Osteoblast (primary cell): ENCODE results near the gene PYY. TPM values are rescaled to one million over a fixed set of nuclear protein-coding genes. Genes with fewer than 3 reads are reported as not detected.

Experiments
- DNase-seq: peaks from one replicate; pipeline ENCODE4 v3.0.0; 2011; ENCODE audit warnings: low spot score, mixed read lengths; ENCODE audit not compliant: insufficient read length; ENCODE audit errors: missing footprints
- H2AFZ ChIP-seq: 2 replicates; pipeline ENCODE4 v1.6.0; 2011; ENCODE audit warnings: mild to moderate bottlenecking, low read length
- H3K27ac ChIP-seq: 2 replicates; pipeline ENCODE4 v1.5.1; 2011; ENCODE audit warnings: mild to moderate bottlenecking, low read depth, low read length, moderate library complexity
- H3K27me3 ChIP-seq: 2 replicates; pipeline ENCODE4 v1.6.0; 2012; ENCODE audit warnings: mild to moderate bottlenecking, control low read depth, inconsistent platforms, low read length, moderate library complexity; ENCODE audit not compliant: insufficient read depth
- H3K36me3 ChIP-seq: 2 replicates; pipeline ENCODE4 v1.5.1; 2011; ENCODE audit warnings: mild to moderate bottlenecking, low read length, control low read depth, moderate library complexity; ENCODE audit not compliant: insufficient read depth
- H3K4me1 ChIP-seq: 2 replicates; pipeline ENCODE4 v1.5.1; 2011; ENCODE audit warnings: mild to moderate bottlenecking, low read length, control low read depth, moderate library complexity; ENCODE audit not compliant: insufficient read depth
- H3K4me2 ChIP-seq: 2 replicates; pipeline ENCODE4 v1.6.0; 2011; ENCODE audit warnings: mild to moderate bottlenecking, low read length; ENCODE audit not compliant: insufficient read depth
- H3K4me3 ChIP-seq: fragments of 200-600 bp; sonication (generic); 3 replicates; pipeline ENCODE4 v1.5.1; 2012; ENCODE audit warnings: mild to moderate bottlenecking, low read length, inconsistent platforms; ENCODE audit not compliant: insufficient read depth
- H3K79me2 ChIP-seq: 2 replicates; pipeline ENCODE4 v1.6.0; 2012; ENCODE audit warnings: mild to moderate bottlenecking, low read length, control low read depth, inconsistent platforms; ENCODE audit not compliant: insufficient read depth
- H3K9me3 ChIP-seq: 2 replicates; pipeline ENCODE4 v1.5.1; 2011; ENCODE audit warnings: low read depth, low read length, control low read depth
- H4K20me1 ChIP-seq: 2 replicates; pipeline ENCODE4 v1.6.0; 2012; ENCODE audit warnings: mild to moderate bottlenecking, low read length, control low read depth; ENCODE audit not compliant: insufficient read depth
- total RNA-seq: library from RNA; depleted of rRNA; stranded (reverse); fragments of >200 nt; gene quantifications from 2 replicates; pipeline ENCODE4 v1.2.3, GENCODE V29; 2012
- TF ChIP-seq, protein P1 (sequence below): IDR thresholded peaks from 2 replicates; pipeline ENCODE4 v1.5.1; 2011; ENCODE audit warnings: mild to moderate bottlenecking, low read depth, low read length, moderate library complexity; ENCODE audit errors: extremely low read depth

The PYY gene
- total RNA-seq, 1 donor: not detected

- Histone ChIP-seq H3K4me1 (no peaks in the 10 kb centered on the region), H3K79me2 (no peaks in the 10 kb centered on the region), H3K27me3 (peaks cover 29% of the 10 kb centered on the region), H3K4me2 (no peak overlapping the region), H3K36me3 (no peaks in the 10 kb centered on the region), H4K20me1 (no peaks in the 10 kb centered on the region), H3K27ac (no peak overlapping the region), H2AFZ (no peak overlapping the region), H3K4me3 (no peak overlapping the region), H3K9me3 (no peaks in the 10 kb centered on the region)
- DNase-seq: peak; percentile 66
- TF ChIP-seq, protein P1, sequence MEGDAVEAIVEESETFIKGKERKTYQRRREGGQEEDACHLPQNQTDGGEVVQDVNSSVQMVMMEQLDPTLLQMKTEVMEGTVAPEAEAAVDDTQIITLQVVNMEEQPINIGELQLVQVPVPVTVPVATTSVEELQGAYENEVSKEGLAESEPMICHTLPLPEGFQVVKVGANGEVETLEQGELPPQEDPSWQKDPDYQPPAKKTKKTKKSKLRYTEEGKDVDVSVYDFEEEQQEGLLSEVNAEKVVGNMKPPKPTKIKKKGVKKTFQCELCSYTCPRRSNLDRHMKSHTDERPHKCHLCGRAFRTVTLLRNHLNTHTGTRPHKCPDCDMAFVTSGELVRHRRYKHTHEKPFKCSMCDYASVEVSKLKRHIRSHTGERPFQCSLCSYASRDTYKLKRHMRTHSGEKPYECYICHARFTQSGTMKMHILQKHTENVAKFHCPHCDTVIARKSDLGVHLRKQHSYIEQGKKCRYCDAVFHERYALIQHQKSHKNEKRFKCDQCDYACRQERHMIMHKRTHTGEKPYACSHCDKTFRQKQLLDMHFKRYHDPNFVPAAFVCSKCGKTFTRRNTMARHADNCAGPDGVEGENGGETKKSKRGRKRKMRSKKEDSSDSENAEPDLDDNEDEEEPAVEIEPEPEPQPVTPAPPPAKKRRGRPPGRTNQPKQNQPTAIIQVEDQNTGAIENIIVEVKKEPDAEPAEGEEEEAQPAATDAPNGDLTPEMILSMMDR: no peak
These were observed 33.6 kb upstream of the PYY start for GRCh38 chr17:43987131-43988021.

- H3K4me3 ChIP-seq: no peak overlapping the region
- H3K4me1 ChIP-seq: no peaks in the 10 kb centered on the region
- H3K79me2 ChIP-seq: no peaks in the 10 kb centered on the region
- H3K9me3 ChIP-seq: no peaks in the 10 kb centered on the region
- no peak overlapping the region for H3K27ac ChIP-seq
- H3K27me3 ChIP-seq: peaks cover 37% of the 10 kb centered on the region
- no peak for DNase-seq
- H2AFZ ChIP-seq: no peak overlapping the region
- no peaks in the 10 kb centered on the region for H4K20me1 ChIP-seq
- TF ChIP-seq, protein P1: no peak
- H3K4me2 ChIP-seq: no peak overlapping the region
- no peaks in the 10 kb centered on the region for H3K36me3 ChIP-seq
These were observed 32.7 kb upstream of the PYY start for GRCh38 chr17:43986225-43986981.

GRCh38 chr17:43984521-43984920 is 30.8 kb upstream of the PYY start:
- DNase-seq: no peak
- Histone ChIP-seq H4K20me1 (no peaks in the 10 kb centered on the region), H2AFZ (peak overlapping the region; percentile 56), H3K4me2 (peak overlapping the region; percentile 64), H3K4me1 (no peaks in the 10 kb centered on the region), H3K27me3 (peaks cover 43% of the 10 kb centered on the region), H3K79me2 (no peaks in the 10 kb centered on the region), H3K9me3 (no peaks in the 10 kb centered on the region), H3K36me3 (no peaks in the 10 kb centered on the region), H3K27ac (no peak overlapping the region), H3K4me3 (no peak overlapping the region)
- TF ChIP-seq, protein P1: no peak
